ENCODE results near the gene GPR61.

Gene GPR61

GRCh38 chr1:109582021-109582420 is 42.3 kb downstream of the GPR61 start:
- TF ChIP-seq, protein P1, sequence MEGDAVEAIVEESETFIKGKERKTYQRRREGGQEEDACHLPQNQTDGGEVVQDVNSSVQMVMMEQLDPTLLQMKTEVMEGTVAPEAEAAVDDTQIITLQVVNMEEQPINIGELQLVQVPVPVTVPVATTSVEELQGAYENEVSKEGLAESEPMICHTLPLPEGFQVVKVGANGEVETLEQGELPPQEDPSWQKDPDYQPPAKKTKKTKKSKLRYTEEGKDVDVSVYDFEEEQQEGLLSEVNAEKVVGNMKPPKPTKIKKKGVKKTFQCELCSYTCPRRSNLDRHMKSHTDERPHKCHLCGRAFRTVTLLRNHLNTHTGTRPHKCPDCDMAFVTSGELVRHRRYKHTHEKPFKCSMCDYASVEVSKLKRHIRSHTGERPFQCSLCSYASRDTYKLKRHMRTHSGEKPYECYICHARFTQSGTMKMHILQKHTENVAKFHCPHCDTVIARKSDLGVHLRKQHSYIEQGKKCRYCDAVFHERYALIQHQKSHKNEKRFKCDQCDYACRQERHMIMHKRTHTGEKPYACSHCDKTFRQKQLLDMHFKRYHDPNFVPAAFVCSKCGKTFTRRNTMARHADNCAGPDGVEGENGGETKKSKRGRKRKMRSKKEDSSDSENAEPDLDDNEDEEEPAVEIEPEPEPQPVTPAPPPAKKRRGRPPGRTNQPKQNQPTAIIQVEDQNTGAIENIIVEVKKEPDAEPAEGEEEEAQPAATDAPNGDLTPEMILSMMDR (IDR thresholded peaks at IDR 0.05), result no peak
- no peak overlapping the region for H3K4me3 ChIP-seq (ENCODE audit: low read depth in 1 of 2, low read length in 1 of 2)
- no peaks in the 10 kb centered on the region for H3K9me3 ChIP-seq
- peaks cover 90% of the 10 kb centered on the region for H3K36me3 ChIP-seq
- H3K27ac ChIP-seq, result peak overlapping the region; percentile 15
- peaks cover 29% of the 10 kb centered on the region in 2 experiments for H3K4me1 ChIP-seq (ENCODE audit: control insufficient read depth in 1 of 2, insufficient read depth in 1 of 2, low read depth in 1 of 2, low read length in 1 of 2)
- H3K27me3 ChIP-seq, result no peaks in the 10 kb centered on the region

- TF ChIP-seq, protein P1 (IDR thresholded peaks at IDR 0.05), result no peak
- Histone ChIP-seq H3K27ac (peak overlapping the region; percentile 73), H3K27me3 (no peaks in the 10 kb centered on the region), H3K4me1 (ENCODE audit: control insufficient read depth in 1 of 2, insufficient read depth in 1 of 2, low read depth in 1 of 2, low read length in 1 of 2) (peaks cover 41 to 46% of the 10 kb centered on the region in 2 experiments), H3K9me3 (no peaks in the 10 kb centered on the region), H3K36me3 (peaks cover 97% of the 10 kb centered on the region), H3K4me3 (ENCODE audit: low read depth in 1 of 2, low read length in 1 of 2) (no peak overlapping the region)
Measured at GRCh38 chr1:109584766-109585165, 45.1 kb downstream of the GPR61 start.

DNA sequence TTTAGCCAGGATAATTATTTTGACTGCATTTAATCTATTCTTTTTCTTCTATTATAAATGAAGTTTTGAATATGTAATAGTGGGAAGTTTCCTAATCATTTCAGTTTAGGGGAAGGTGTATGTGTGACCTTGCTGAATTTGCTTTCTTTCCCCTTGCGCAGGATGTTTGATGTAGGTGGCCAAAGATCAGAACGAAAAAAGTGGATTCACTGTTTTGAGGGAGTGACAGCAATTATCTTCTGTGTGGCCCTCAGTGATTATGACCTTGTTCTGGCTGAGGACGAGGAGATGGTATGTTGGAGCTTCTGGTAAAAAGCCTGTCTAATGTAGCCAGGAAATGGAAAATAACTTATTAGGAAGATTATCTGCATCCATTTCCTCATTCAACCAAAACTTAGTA is 46.4 kb downstream of the GPR61 start:
- TF ChIP-seq, protein P1 (IDR thresholded peaks at IDR 0.05), result no peak
- H3K4me1 ChIP-seq (ENCODE audit: control insufficient read depth in 1 of 2, insufficient read depth in 1 of 2, low read depth in 1 of 2, low read length in 1 of 2), result peaks cover 44 to 59% of the 10 kb centered on the region in 2 experiments
- H3K36me3 ChIP-seq, result peaks cover 94% of the 10 kb centered on the region
- no peak overlapping the region for H3K4me3 ChIP-seq (ENCODE audit: low read depth in 1 of 2, low read length in 1 of 2)
- H3K27me3 ChIP-seq, result no peaks in the 10 kb centered on the region
- H3K9me3 ChIP-seq, result no peaks in the 10 kb centered on the region
- H3K27ac ChIP-seq, result peak overlapping the region; percentile 73

DNA sequence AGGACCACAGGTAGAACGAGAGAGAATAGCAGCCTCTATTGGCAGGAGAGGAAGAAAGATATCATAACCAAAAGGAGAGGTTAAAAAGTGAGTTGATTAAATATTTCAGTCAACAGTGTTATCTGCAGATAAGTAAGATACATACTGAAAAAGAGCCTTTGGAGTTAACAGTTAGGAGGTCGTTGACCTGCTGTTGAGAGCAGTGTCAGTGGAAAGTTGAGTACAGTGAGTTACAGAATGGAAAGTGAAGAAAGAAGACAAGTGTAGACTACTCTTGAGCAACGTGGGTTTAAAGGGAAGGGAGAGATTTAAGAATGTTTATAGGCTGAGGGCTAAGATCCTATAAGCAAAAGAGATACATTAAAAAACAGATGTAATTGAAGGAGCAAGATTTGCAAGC is 49.5 kb downstream of the GPR61 start:
- TF ChIP-seq, protein P1 (IDR thresholded peaks at IDR 0.05), result no peak
- Histone ChIP-seq H3K4me1 (ENCODE audit: control insufficient read depth in 1 of 2, insufficient read depth in 1 of 2, low read depth in 1 of 2, low read length in 1 of 2) (peaks cover 38 to 57% of the 10 kb centered on the region in 2 experiments), H3K27ac (peak overlapping the region; percentile 64), H3K4me3 (ENCODE audit: low read depth in 1 of 2, low read length in 1 of 2) (no peak overlapping the region), H3K36me3 (peaks cover 93% of the 10 kb centered on the region), H3K27me3 (no peaks in the 10 kb centered on the region), H3K9me3 (no peaks in the 10 kb centered on the region)

- peaks cover 93% of the 10 kb centered on the region for H3K36me3 ChIP-seq
- H3K27ac ChIP-seq, result peak overlapping the region; percentile 64
- no peaks in the 10 kb centered on the region for H3K9me3 ChIP-seq
- TF ChIP-seq, protein P1 (IDR thresholded peaks at IDR 0.05), result no peak
- H3K4me3 ChIP-seq (ENCODE audit: low read depth in 1 of 2, low read length in 1 of 2), result no peak overlapping the region
- H3K27me3 ChIP-seq, result no peaks in the 10 kb centered on the region
- H3K4me1 ChIP-seq (ENCODE audit: control insufficient read depth in 1 of 2, insufficient read depth in 1 of 2, low read depth in 1 of 2, low read length in 1 of 2), result peaks cover 33 to 52% of the 10 kb centered on the region in 2 experiments
Measured at GRCh38 chr1:109589679-109590078, 50.0 kb downstream of the GPR61 start.

GRCh38 chr1:109592916-109593315 is 53.2 kb downstream of the GPR61 start:
- no peaks in the 10 kb centered on the region for H3K9me3 ChIP-seq
- no peak overlapping the region for H3K4me3 ChIP-seq (ENCODE audit: low read depth in 1 of 2, low read length in 1 of 2)
- TF ChIP-seq, protein P1 (IDR thresholded peaks at IDR 0.05), result no peak
- peaks cover 15 to 33% of the 10 kb centered on the region in 2 experiments for H3K4me1 ChIP-seq (ENCODE audit: control insufficient read depth in 1 of 2, insufficient read depth in 1 of 2, low read depth in 1 of 2, low read length in 1 of 2)
- peak overlapping the region; percentile 41 for H3K27ac ChIP-seq
- H3K36me3 ChIP-seq, result peaks cover 92% of the 10 kb centered on the region
- no peaks in the 10 kb centered on the region for H3K27me3 ChIP-seq
